Iris pigment epithelial cell (primary cell): Measurements from ENCODE around the gene MMP24OS.

Source experiments
- DNase-seq: peaks from one replicate; pipeline ENCODE4 v3.0.0-alpha.2; 2011; ENCODE audit warnings: low read depth

Gene MMP24OS

DNA sequence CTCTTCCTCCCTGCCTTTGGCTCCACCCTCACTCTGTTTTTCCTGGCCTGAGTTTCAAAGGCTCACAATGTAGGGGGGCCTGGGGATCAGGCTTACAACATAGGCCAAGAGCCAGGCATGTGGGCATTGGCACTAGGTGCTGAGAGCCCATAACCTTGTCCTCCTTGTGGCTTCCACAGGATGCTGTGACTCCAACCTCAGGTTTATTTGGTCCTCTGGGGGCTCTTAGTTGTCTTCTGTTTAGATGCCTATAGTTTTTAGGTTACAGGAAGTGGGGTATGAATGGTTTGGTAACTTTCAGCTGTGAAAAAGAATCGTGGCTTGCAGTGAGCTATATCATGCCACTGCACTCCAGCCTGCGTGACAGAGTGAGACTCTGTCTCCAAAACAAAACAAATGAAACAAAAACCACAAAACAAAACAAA, 25.9 kb downstream of the MMP24OS start:
- no peak for DNase-seq

DNA sequence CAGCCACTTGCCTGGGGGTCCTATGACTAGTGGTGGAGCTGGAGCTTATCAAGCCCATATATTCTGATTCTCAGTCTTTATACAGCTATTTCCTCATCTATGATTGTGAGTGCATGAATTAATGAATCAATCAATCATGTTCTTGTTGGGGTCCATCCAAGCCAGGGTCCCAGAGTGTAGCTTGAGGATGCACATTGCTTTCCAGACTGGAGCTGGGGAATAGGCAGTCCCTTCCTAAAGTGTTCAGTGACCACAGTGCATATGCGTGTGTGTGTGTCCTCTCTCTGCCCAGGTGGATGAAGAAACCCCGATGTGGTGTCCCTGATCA, 26.3 kb downstream of the MMP24OS start:
- DNase-seq: no peak

DNA sequence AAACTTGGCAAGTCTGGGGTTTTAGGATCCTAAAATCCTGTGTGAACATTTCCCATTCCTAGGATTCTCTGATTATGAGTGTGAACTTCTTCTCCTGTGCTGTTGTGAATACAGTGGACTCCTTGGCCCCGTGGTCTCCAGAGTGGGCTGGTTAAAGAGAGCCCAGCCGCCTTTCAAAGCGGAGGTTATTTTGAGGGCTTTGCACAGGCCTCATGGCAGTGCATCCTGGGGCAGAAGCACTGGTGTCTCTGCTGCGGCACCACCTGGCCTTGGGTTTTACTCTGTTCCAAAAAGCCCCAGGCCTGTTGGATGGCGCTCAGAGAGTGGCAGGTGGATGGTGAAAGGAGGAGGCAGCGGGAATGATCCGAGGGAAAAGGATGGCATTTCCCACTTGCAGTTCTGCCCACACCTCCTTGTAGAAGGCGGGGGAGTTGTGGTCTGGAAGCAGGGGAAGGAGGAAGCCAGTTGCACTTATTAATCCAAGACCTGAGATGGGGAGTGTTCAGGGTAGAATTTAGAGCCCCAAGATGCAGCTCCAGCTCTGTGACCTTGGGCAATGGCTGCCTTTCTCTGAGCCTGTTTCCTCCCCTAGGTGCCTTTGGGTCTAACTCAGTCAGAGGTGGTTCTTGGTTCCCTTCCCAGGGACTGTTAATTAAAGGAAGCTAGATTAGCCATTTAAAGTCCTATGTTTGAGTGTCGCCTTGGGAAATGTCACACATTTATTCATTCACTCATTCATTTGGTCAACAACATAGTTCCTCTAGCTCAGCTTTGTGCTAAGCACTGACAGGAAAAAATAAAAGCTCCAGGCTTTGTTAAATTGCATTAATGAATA, 29.1 kb downstream of the MMP24OS start:
- no peak for DNase-seq

DNA sequence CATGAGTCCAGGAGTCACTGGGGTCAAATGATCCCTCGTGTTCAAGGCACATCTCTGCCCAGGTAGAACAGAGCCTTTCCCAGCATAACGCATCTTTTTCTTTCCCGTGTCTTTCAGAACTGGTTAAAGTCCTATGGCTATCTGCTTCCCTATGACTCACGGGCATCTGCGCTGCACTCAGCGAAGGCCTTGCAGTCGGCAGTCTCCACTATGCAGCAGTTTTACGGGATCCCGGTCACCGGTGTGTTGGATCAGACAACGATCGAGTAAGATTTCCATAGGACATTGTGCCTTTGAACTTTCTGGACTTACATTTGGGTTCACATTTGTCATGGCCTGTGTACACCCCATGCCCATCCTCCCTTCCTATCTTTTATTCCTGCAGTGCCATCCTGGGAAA, 31.2 kb downstream of the MMP24OS start:
- DNase-seq: no peak

DNA sequence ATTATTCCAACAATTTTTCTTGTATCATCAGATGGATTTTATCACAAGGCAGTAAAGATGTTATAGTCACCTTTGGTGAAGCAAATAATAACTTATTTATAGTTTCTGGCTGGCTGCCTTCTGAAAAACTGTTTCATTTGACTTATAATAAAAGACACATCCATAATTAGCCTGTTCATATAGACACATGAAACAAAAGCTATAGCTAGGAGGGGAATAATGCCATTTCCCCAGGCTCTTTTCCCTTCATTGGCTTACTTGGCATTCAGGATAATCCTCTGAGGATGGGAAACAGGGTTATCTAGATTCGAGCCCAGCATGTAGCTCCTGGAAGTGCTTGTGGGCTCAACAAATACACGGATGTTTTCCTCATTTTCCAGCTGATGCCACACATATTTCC, 33.9 kb downstream of the MMP24OS start:
- DNase-seq: no peak

DNA sequence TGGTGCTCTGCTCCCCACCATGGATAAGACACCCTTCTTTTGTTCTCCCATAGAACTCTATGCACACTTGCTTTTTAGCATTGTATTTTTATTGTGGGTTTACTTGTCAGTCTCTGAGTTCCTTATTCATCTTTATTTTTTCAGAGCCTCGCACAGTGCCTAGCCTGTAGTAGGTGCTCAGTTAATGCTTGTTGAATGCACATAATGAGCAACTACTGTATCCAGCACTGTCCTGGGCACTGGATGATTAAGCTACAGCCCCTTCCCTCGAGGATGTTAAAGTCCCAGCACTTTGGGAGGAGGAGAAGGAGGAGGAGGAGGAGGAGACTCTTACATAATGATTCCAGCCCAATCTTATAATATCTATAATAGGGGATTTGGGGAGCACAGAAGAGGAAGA, 34.6 kb downstream of the MMP24OS start:
- no peak for DNase-seq

DNA sequence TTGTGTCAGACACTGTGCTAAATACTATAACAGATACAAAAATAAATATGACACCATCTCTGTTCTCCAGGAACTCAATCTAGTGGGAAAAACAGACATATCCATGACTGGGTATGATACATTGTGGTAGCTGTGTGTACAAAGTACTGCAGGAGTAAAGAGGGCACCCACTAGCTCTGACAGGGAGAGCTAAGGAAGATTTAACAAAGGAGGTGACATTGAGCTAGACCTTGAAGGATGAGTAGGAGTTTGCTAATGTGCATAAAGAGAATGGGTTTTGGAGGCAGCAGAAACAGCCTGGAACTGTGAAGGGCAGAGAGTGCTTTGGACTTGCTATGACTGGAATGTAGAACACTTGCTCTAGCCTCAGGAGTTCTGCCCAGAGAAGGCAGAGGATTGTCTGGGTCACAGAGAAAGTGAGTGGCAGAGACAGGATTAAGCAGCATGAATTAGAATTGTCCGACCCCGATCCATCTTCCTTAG, 37.1 kb downstream of the MMP24OS start:
- DNase-seq: no peak

DNA sequence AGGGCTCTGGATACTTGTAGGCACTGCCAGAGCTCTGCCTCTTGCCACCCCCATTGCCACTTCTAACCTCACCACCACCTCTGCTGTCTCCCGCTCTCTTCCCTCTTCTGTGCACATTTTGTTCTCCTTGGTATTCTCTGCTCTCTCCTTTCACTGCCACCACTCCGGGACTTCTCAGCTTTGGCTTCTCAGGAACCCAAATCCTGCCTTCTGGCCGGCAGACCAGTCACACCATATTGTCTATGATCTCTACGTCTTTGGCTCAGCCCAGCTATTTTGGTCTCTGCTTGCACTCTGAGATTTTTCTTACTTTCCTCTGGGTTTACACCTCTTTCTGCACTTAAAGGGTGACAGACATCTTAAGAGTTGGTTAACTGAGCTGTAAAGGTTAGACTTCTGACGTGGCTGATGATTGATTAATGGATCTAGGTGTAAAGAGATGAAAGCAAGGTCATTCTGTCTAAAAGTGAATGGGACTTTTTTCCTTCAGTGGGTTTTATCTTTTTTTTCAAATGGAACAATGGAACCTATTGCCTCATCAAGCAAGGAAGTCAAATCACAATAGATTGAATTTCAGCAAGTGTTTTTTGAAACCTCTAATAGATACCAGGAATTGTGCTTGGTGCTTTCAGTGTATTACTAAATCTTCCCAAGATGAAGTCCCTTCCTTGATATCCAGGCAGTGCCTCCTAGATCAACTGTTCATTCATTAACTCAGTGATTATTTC, 37.7 kb downstream of the MMP24OS start:
- DNase-seq: no peak

DNA sequence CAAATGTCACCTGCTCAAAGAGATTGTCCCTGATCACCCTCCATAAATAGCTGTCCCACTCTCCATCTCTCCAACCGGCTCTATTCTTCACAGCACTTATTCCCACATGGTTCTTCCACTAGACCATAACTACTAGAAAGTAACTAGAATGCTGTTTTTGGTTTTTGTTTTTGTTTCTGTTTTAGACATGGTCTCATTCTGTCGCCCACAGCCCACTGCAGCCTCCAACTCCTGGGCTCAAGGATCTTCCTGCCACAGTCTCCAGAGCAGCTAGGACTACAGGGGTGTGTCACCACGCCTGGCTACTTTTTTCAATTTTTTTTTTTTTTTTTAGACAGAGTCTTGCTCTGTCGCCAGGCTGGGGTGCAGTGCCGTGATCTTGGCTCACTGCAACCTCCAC, 39.2 kb downstream of the MMP24OS start:
- no peak for DNase-seq

DNA sequence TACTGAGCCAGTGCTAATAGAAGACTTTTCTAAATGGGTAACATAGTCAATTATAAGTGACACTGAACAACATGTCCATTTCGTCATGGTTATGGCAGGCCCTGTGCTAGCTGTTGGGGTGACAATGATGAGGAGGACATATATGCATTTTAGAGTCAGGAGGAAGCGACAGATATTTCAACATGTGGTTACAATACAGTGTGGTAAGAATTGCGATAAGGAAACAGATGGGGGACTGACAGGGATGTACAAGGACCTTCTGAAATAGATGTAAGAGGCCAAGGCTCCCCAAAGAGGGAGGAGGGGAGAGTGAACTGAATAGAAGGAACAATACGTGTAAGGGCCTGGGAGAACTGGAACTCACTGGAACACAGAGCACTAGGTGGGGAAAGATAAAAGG, 39.8 kb downstream of the MMP24OS start:
- no peak for DNase-seq

DNA sequence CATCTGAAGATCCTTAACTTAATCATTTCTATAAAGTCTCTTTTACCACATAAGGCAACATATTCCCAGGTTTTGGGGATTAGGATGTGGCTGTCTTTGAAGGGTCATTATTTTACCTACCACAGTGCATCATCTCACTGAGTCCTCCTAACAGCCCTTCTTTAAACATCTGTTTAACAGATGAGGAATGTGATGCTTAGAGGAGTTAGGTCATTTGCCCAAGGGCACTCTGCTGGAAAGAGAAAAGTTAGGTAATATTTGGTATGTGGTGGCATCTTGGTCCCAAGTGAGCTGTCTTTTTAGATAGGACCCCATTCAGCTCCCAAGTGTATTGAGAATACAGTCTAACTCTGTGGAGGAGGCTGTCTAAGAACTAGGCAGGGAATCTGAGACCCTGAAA, 40.4 kb downstream of the MMP24OS start:
- no peak for DNase-seq

DNA sequence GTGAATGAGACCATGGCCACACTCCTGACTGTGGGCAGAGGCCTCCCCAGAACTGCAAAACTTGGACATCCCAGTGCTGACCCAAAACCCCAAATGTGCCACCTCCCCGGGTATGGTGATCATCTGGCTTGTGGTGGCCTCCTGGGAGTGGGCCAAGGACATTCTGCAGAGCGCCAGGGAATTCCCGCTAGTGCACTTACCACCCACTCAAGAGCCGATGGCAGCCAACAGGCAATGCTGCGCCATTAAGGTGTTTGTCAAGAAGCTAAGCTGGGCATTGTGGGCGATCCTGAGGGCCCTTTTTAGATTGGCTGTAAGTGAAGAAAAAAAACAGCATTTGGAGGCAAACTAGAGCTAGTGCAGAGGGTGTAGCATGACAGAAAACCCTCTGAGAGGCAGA, 42.0 kb downstream of the MMP24OS start:
- DNase-seq: no peak

DNA sequence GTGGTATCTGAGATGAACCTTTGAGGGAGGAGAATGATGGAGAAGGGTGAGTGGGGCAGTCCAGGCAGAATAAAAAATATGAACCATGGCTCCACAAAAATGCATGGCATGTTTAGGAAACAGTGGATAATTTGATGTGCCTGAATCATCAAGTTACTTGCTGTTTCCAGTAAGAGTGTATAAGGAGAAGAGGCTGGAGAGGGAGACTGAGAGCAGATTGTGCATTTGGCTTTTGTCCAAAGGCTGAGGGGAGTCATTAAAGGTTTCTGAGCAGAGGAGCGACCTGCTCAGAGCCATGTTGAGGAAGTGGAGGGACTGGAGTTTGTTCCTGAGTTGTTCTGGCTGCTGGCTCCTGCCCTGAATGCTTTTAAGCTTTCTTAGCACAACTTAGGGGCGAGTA, 45.3 kb downstream of the MMP24OS start:
- DNase-seq: peak; percentile 56

DNA sequence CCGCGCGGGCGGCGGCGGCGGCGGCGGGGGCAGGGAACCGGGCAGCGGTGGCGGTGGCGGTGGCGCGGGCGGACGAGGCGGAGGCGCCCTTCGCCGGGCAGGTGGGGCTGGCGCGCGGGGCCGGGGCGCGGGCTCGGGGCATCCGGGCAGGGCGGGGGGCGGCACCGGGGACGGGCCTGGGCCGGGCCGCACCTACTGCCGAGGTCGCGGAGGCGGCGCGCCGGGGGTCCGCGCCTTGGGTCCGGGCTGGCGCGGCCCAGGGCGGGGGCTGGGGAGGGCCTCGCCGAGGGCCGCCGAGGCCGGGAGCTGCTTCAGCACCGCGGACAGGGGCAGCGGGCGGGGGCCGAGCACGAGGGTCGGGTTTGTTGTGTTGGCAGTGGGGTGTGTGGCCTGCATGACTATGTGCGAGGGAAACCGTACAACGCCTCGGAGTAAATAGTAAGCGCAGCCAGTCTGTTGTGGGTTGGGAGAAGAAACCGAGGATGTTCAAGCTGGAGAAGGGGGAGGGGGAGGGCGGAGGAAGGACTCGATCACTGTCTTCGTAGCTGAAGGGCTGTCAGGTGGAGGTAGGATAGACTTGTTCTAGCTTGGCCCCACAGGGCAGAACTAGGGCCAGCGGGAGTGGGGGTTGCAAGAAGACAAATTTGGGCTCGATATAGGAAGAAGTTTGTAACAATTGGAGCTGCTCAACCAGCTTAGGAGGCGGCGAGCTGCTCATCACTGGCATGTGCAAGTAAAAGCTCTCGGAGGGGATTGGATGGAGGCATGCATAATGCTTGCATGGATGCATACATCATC, 50.8 kb downstream of the MMP24OS start:
- DNase-seq: peak; percentile 42
